RCC 7860 (cell line): ENCODE measurements around the gene ANKS1B.

Source experiments
- DNase-seq: peaks from one replicate; pipeline ENCODE4 v3.0.0-alpha.2; 2015; ENCODE audit warnings: low spot score
- FAIRE-seq: peaks from 2 replicates; lab custom pipeline; 2012; peaks lifted over from hg19 to GRCh38; lab: Jason Lieb, UNC

ANKS1B gene

GRCh38 chr12:98803468-98804209, 1181.1 kb downstream of the ANKS1B start:
- DNase-seq (no peak), FAIRE-seq (no peak)

- no peak for FAIRE-seq
- no peak for DNase-seq
Observed at GRCh38 chr12:98799822-98800221, 1184.9 kb downstream of the ANKS1B start.

GRCh38 chr12:98799146-98799810, 1185.5 kb downstream of the ANKS1B start:
- DNase-seq (peak; percentile 6), FAIRE-seq (no peak)

GRCh38 chr12:98797200-98797599, 1187.5 kb downstream of the ANKS1B start:
- FAIRE-seq, result no peak
- DNase-seq, result no peak

GRCh38 chr12:98796745-98797144, 1188.0 kb downstream of the ANKS1B start:
- no peak for FAIRE-seq
- DNase-seq, result no peak

DNA sequence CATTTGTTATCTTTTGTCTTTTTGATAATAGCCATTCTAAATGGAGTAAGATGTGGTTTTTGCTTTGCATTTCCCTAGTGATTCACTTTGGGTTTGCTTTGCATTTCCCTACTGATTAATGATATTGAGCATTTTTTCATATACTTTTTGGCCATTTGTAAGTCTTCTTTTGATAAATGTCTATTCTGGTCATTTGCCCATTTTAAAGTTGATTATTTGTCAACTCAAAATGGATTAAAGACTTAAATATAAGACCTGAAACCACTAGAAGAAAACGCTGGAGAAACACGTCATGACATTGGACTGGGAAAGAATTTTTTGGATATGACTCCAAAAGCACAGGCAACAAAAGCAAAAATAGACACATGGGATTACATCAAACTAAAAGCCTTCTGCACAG, 1191.6 kb downstream of the ANKS1B start:
- FAIRE-seq, result no peak
- no peak for DNase-seq

DNA sequence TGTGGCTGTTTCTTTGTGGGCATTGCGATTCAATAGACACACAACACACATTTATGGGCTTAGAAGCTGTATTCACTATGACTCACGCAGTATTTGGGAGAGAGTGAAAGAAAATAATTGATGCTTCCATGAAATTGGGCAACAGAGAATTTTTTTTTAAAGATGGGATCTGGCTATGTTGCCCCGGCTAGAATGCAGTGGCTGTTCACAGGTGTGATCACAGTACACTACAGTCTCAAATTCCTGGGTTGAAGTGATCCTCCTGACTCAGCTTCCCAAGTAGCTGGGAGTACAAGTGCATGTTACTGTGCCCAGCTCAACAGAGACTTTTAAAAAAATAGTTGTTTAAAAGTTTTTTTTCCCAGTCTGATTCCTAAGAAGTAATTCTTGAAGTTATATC, 1193.3 kb downstream of the ANKS1B start:
- FAIRE-seq, result no peak
- no peak for DNase-seq

DNA sequence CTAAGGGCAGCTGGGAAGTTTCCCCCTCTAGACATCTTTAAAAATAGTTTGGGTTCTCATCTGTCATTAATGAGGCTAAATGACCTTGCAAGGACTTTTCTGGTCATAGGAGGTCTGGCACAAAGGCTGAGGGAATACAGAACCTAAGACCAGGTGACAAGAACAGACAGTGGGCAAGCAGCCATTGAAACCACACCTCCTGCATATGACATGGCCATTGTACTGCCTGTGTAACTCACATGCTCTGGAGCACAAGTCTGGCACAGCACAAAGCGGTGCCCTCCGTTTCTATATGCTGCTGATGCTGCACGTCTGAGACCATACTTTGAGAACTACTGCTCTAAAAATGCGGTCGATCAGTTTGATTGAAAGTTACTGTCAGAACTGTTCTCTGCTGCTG, 1196.3 kb downstream of the ANKS1B start:
- DNase-seq (no peak), FAIRE-seq (no peak)

- FAIRE-seq (no peak), DNase-seq (no peak)
Observed at GRCh38 chr12:98786653-98787052, 1198.1 kb downstream of the ANKS1B start.

GRCh38 chr12:98783420-98783819, 1201.3 kb downstream of the ANKS1B start:
- no peak for FAIRE-seq
- DNase-seq, result no peak

GRCh38 chr12:98780261-98780660, 1204.5 kb downstream of the ANKS1B start:
- DNase-seq (no peak), FAIRE-seq (no peak)

DNA sequence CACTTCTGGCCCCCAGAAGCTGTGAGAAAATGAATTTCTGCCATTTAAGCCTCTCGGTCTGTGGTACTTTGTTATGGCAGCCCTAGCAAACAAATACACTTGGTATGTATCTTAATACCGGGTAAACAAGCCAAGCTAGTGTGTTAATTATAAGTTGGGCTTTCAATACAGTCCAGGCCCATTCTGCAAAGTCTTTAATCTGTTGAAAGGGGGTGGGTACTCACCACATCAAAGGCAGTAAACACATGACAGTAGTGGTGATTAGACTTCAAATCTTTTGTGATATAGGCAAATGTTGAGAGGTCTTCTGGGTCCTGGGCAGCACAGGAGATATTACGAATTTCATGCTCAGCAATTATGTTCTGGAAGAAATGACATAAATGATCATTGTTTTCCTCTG, 1211.9 kb downstream of the ANKS1B start:
- DNase-seq (no peak), FAIRE-seq (no peak)

GRCh38 chr12:98771811-98772752, 1212.7 kb downstream of the ANKS1B start:
- DNase-seq (no peak), FAIRE-seq (no peak)

- no peak for FAIRE-seq
- no peak for DNase-seq
Observed at GRCh38 chr12:98770230-98770629, 1214.5 kb downstream of the ANKS1B start.

GRCh38 chr12:98769068-98769467, 1215.7 kb downstream of the ANKS1B start:
- no peak for FAIRE-seq
- DNase-seq, result no peak

DNA sequence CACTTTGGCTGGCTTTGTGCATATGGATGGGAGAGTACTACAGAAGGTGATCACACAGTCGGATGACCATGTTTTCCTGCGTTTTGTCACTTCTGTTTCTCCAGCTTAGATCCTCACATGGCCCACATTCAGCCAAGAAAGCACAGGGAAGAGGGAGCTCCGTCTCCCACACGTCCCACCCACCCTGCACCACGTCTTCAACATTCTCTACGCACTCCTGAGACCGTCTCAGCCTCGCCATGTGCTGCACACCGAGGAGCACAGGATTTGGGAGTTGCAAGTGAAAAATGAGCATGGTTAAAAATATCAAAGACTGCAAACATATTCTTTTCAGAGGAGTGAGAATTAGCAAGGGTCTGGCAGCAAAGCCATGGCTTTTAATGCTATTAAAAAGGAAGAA, 1217.5 kb downstream of the ANKS1B start:
- FAIRE-seq (no peak), DNase-seq (no peak)

GRCh38 chr12:98763656-98764055, 1221.1 kb downstream of the ANKS1B start:
- FAIRE-seq, result no peak
- DNase-seq, result no peak

DNA sequence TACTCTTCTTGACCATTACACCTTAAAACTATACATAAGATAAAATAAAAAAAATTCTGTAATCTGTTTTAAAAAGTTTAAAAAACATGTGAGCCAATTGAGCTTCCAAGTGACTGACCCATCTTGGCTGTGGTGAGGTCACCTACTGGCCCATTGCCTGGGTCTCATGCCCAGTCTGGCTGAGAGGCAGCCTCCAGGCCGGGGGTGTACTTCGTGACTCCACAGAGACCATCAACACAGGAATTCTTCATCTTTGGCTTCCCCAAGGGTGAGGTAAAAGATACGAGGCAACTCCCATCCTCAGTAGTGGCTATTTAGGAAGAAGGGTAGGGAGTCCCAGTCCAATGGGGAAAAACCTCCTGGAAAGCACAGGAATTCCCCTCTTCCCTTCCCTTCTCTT, 1226.4 kb downstream of the ANKS1B start:
- FAIRE-seq (no peak), DNase-seq (no peak)

DNA sequence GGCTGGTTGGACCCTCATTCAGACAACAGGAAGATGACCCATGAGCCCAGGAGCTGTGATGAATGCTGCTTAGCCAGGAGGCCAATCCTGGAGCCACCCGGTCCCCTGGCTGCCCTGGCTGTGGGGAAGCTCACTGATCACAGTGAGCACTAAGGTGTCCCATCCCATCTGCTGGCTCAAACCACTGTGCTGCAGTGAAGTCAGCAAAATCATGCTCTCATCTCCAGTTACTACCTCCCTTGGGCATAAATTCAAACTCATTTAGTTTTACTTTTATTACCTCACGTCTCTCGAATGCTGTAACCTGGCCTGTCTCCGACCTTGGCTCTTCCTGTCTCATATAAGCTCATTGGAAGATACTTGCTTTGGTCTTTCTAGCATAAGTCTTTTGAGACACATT, 1227.3 kb downstream of the ANKS1B start:
- DNase-seq (no peak), FAIRE-seq (no peak)

- FAIRE-seq (peak; percentile 79), DNase-seq (peak; percentile 66)
Observed at GRCh38 chr12:98755855-98756254, 1228.9 kb downstream of the ANKS1B start.

DNA sequence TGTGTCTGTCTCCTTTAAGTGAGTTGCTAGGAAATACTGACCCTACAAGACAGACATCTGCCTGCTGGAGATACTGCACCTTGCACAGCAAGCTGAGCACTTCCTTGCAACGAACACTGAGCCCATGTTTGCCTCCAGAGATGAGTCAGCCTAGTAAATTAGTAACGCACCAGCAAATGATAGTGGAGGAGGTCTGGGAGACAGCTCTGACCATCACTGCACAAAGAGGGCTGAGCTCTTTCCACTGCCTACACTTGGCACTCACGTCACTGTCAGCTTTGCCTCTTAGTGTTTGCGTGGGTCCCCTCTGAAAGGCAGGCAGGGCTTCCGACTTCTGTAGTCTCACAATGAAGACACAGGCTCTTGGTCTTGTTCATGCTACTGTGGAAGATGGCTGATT, 1230.6 kb downstream of the ANKS1B start:
- peak; percentile 92 for DNase-seq
- peak; percentile 91 for FAIRE-seq
